Stimulated activated memory B cell treated with anti-CD40 and anti-IgM and Interleukin-4, amounts not matched to agents 10 μg/mL and 1 μg/mL and 100 μg/mL, for 72 hours (primary cell): Measurements from ENCODE around the gene GINS2.

Experiments
- ATAC-seq: fragments of 150-1000 bp; cut with Tn5 transposase; 2 replicates; pipeline ENCODE4 v1.10.0; 2021
- H3K27ac Mint-ChIP-seq: one replicate; pipeline ENCODE4 v1.8.0; 2022; ENCODE audit warnings: mild to moderate bottlenecking, mixed read lengths
- H3K27me3 Mint-ChIP-seq: one replicate; pipeline ENCODE4 v1.8.0; 2022; ENCODE audit warnings: mixed read lengths
- H3K36me3 Mint-ChIP-seq: one replicate; pipeline ENCODE4 v1.8.0; 2022; ENCODE audit warnings: mixed read lengths
- H3K4me1 Mint-ChIP-seq: one replicate; pipeline ENCODE4 v1.8.0; 2022; ENCODE audit warnings: mixed read lengths
- H3K4me3 Mint-ChIP-seq: one replicate; pipeline ENCODE4 v1.8.0; 2022; ENCODE audit warnings: mild to moderate bottlenecking, moderate library complexity, mixed read lengths
- H3K9me3 Mint-ChIP-seq: one replicate; pipeline ENCODE4 v1.8.0; 2022; ENCODE audit warnings: mixed read lengths

Gene GINS2

GRCh38 chr16:85688586-85689284, at the start of gene GINS2:
GINS2 (minus strand) TSS chr16:85688954; CDS start chr16:85688898, 56 bp downstream.
- Mint-ChIP-seq H3K36me3 (no peaks in the 10 kb centered on the region), H3K27ac (peak within 1 kb of the TSS; percentile 37), H3K9me3 (no peaks in the 10 kb centered on the region), H3K4me1 (peaks cover 23% of the 10 kb centered on the region), H3K4me3 (peak within 1 kb of the TSS; percentile 80), H3K27me3 (peaks cover 11% of the 10 kb centered on the region)
- peak; percentile 100 for ATAC-seq

DNA sequence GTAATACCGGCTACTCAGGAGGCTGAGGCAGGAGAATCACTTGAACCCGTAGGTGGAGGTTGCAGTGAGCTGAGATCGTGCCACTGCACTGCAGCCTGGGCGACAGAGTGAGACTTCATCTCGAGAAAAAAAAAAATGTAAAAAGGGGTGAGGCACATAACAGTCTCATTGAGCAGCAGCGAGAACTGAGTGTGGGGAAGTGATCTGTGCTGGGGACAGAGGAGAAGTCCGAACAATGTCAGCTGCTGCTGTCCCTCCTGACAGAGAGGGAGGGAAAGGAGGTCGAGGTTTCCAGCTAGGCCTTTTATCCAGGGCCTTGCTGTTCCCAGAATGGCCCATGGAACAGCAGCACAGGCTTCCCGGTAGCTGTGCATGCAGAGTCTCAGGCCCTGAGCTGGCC, 48.2 kb upstream of the GINS2 start:
- no peaks in the 10 kb centered on the region for H3K27me3 Mint-ChIP-seq
- H3K27ac Mint-ChIP-seq, result no peak overlapping the region
- no peaks in the 10 kb centered on the region for H3K9me3 Mint-ChIP-seq
- H3K4me1 Mint-ChIP-seq, result peaks cover 35% of the 10 kb centered on the region
- ATAC-seq, result no peak
- no peak overlapping the region for H3K4me3 Mint-ChIP-seq
- no peaks in the 10 kb centered on the region for H3K36me3 Mint-ChIP-seq

GRCh38 chr16:85735946-85736345, 47.2 kb upstream of the GINS2 start:
- ATAC-seq, result no peak
- peak overlapping the region; percentile 46 for H3K27ac Mint-ChIP-seq
- H3K4me3 Mint-ChIP-seq, result peak overlapping the region; percentile 49
- H3K4me1 Mint-ChIP-seq, result peaks cover 35% of the 10 kb centered on the region
- no peaks in the 10 kb centered on the region for H3K27me3 Mint-ChIP-seq
- H3K9me3 Mint-ChIP-seq, result no peaks in the 10 kb centered on the region
- H3K36me3 Mint-ChIP-seq, result no peaks in the 10 kb centered on the region

DNA sequence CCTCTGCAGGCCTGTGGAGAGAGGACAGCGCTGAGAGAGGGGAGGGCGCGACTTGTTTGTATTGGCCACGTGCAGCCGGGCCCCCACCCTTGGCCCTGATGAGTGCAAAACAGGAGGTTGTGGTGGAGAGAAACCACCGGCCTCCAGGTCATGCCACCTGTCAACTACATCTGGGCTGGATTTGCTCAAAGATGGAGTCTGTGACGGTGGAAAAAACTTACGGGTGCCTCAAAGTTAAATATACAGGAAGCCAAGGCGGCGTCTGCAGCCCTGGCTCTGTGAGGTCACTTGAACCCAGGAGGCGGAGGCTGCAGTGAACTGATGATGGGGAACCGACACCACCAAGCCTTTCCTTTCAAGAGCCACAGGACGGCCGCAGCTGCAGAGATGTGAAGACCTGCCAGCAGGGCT, 46.5 kb upstream of the GINS2 start:
- Mint-ChIP-seq H3K4me3 (peak overlapping the region; percentile 49), H3K9me3 (no peaks in the 10 kb centered on the region), H3K36me3 (no peaks in the 10 kb centered on the region), H3K27me3 (no peaks in the 10 kb centered on the region), H3K4me1 (peaks cover 41% of the 10 kb centered on the region), H3K27ac (peak overlapping the region; percentile 46)
- peak; percentile 93 for ATAC-seq

DNA sequence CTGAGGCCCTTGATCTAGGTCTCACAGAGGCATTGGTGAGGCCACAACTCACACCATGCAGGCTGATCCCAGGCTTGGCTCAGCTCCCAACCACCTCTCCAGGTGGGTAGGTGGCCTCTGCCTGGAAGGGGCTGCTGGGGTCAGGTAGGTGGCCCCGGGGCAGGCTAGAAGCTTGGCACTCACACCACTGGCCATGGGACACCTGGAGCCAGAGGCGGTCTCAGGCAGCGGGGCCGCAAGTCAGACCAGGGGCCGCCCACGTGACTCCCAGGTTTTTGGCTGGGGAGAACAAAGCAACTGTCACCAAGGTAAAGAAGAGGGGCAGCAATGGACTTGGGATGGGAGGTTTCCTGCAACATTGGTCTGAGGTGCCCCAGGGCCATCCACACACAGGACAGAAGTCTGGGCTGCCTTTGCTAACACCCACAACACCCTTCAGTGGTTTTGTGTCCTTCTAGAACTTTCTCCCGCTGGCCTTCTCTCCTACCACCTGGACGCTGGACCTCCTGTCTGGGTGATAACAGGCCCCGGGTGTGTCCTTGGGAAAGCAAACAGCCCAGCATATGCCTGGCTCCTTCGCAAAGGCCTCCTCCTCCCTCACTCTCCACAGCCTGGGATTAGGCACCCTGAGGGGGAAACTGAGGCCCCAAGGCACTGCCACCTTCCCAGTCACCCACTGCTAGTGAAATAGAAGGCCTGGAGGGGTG, 45.7 kb upstream of the GINS2 start:
- Mint-ChIP-seq H3K9me3 (no peaks in the 10 kb centered on the region), H3K27me3 (no peaks in the 10 kb centered on the region), H3K4me3 (no peak overlapping the region), H3K36me3 (no peaks in the 10 kb centered on the region), H3K27ac (peak overlapping the region; percentile 46), H3K4me1 (peaks cover 45% of the 10 kb centered on the region)
- no peak for ATAC-seq

DNA sequence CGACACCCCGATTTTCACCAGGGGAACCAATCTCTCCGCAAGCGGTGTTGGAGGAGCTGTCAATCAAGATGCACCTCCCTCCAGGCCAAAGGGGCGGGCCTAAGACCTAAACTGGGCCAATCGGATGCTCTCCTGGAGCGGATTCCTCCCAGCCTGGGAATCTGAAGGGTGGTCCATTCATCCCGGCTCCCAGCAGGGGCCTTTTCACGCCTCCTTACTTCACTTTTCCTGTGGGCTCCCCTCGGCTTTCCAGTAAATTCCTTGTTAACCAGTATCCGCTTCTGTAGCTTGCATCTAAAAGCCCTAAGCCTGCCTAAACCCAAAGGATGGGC, 45.1 kb upstream of the GINS2 start:
- peaks cover 50% of the 10 kb centered on the region for H3K4me1 Mint-ChIP-seq
- no peak overlapping the region for H3K4me3 Mint-ChIP-seq

GRCh38 chr16:85733155-85733838, 44.5 kb upstream of the GINS2 start:
- H3K27ac Mint-ChIP-seq, result no peak overlapping the region
- no peak overlapping the region for H3K4me3 Mint-ChIP-seq
- H3K27me3 Mint-ChIP-seq, result no peaks in the 10 kb centered on the region
- H3K9me3 Mint-ChIP-seq, result no peaks in the 10 kb centered on the region
- H3K4me1 Mint-ChIP-seq, result peaks cover 50% of the 10 kb centered on the region
- no peaks in the 10 kb centered on the region for H3K36me3 Mint-ChIP-seq
- ATAC-seq, result no peak

More for the DNA sequence above, 45.1 kb upstream of the GINS2 start:
- Mint-ChIP-seq H3K27me3 (no peaks in the 10 kb centered on the region), H3K36me3 (no peaks in the 10 kb centered on the region), H3K27ac (no peak overlapping the region), H3K9me3 (no peaks in the 10 kb centered on the region)
- ATAC-seq, result no peak

- Mint-ChIP-seq H3K27me3 (no peaks in the 10 kb centered on the region), H3K9me3 (no peaks in the 10 kb centered on the region), H3K4me1 (peaks cover 40% of the 10 kb centered on the region), H3K4me3 (no peak overlapping the region), H3K36me3 (peaks cover 9% of the 10 kb centered on the region), H3K27ac (peak overlapping the region; percentile 7)
- no peak for ATAC-seq
Measured at GRCh38 chr16:85731179-85731578, 42.4 kb upstream of the GINS2 start.

DNA sequence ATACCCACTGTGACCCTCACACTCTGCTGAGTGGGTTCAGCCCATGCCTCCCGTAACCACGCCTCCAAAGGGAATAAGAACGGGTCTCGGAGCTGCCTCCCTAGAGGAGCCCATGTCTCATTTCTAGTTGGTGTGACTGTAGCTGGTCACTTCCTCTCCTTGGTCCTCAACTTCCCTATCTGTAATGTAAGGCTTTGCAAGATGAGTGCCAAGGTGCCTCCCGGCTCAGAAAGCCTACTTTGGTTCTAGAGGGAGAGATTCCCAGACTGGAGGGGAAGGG, 41.4 kb upstream of the GINS2 start:
- Mint-ChIP-seq H3K27ac (peak overlapping the region; percentile 7), H3K4me1 (peaks cover 30% of the 10 kb centered on the region), H3K36me3 (peaks cover 15% of the 10 kb centered on the region), H3K9me3 (no peaks in the 10 kb centered on the region), H3K4me3 (no peak overlapping the region), H3K27me3 (no peaks in the 10 kb centered on the region)
- ATAC-seq, result no peak

- no peak overlapping the region for H3K4me3 Mint-ChIP-seq
- H3K4me1 Mint-ChIP-seq, result peaks cover 25% of the 10 kb centered on the region
- no peak overlapping the region for H3K27ac Mint-ChIP-seq
- H3K9me3 Mint-ChIP-seq, result no peaks in the 10 kb centered on the region
- ATAC-seq, result no peak
- peaks cover 15% of the 10 kb centered on the region for H3K36me3 Mint-ChIP-seq
- H3K27me3 Mint-ChIP-seq, result no peaks in the 10 kb centered on the region
Measured at GRCh38 chr16:85729452-85730185, 40.9 kb upstream of the GINS2 start.

DNA sequence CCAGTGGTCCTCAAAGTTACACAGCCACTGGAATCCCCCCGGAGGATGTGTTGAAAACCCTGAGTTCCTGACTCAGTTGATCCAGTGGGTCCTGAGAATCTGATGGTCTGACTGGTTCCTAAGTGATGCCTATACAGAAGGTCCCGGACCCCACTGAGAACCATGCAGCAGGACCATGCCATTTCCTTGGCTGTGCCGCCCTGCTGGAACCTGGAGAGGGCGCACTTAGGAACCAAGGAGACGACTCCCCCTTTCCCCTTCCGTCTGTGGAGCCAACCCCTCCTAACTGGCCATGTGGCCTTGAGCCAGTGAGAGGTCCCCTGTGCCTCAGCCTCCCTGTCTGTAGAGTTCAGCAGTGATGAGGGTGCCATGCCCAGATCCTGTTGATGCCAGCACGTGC, 40.1 kb upstream of the GINS2 start:
- Mint-ChIP-seq H3K27me3 (no peaks in the 10 kb centered on the region), H3K4me1 (peaks cover 17% of the 10 kb centered on the region), H3K27ac (no peak overlapping the region), H3K4me3 (no peak overlapping the region), H3K36me3 (peaks cover 15% of the 10 kb centered on the region), H3K9me3 (no peaks in the 10 kb centered on the region)
- no peak for ATAC-seq

DNA sequence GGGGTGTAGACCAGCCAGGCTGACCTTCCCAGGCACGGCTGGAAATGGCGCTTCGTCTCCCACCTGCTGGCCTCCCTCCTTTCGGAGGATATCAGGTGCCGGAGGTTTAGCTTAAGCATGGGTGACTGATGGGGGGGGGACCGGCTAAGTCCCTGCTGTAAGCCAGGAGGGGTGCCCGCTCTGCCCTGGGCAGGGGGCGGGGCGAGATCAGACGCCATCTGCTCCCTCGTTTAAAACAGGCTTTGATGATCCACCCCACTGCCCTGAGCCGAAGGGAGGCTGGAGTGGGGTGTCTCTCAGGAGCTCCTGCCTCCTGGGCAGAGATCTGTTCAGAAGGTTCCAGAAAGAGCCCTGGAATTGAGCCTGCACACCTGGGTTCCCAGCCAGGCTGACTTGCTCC, 36.2 kb upstream of the GINS2 start:
- Mint-ChIP-seq H3K27me3 (no peaks in the 10 kb centered on the region), H3K27ac (no peak overlapping the region), H3K9me3 (no peaks in the 10 kb centered on the region), H3K36me3 (peaks cover 15% of the 10 kb centered on the region), H3K4me3 (no peak overlapping the region), H3K4me1 (peaks cover 9% of the 10 kb centered on the region)
- no peak for ATAC-seq

- no peak for ATAC-seq
- H3K27me3 Mint-ChIP-seq, result no peaks in the 10 kb centered on the region
- no peaks in the 10 kb centered on the region for H3K9me3 Mint-ChIP-seq
- no peak overlapping the region for H3K4me3 Mint-ChIP-seq
- H3K36me3 Mint-ChIP-seq, result peaks cover 15% of the 10 kb centered on the region
- H3K27ac Mint-ChIP-seq, result no peak overlapping the region
- peaks cover 6% of the 10 kb centered on the region for H3K4me1 Mint-ChIP-seq
Measured at GRCh38 chr16:85724126-85724879, 35.5 kb upstream of the GINS2 start.

DNA sequence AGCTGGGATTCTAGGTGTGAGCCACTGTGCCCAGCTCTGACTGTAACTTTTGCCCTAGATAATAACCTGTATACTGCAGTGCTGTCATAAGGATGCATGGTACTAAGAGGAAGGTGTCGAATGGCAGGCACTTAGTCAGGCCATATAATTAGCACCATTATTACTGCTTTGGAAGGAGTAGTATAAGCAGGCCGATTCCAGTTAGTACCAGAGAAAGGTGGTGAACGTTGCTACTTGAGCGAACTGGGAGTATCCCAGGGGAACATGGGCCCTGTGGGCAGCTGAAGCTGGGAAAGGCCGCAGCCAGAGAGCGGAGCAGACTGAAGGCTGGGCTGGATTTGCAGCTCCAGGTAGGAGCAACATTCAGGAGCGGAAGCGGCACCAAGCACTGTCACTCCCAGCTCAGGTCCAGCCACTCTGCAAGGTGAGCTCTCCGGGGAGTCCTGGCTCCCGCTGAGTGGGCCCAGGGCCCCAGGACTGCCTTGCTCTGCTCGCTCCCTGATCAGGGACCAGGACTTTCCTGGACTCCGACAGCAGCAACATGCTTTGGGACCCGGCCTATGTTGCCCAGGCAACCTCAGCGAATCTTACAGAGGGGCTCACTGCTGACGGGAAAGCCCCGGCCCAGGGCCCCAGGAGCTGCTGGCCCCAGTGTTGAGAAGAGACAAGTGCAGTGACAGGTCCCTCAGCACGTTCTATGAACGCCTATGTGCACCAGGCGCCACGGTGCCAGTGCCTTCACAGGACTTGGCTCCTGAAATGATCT, 33.6 kb upstream of the GINS2 start:
- Mint-ChIP-seq H3K36me3 (peaks cover 15% of the 10 kb centered on the region), H3K27ac (no peak overlapping the region), H3K27me3 (no peaks in the 10 kb centered on the region), H3K4me3 (no peak overlapping the region), H3K9me3 (no peaks in the 10 kb centered on the region), H3K4me1 (peaks cover 20% of the 10 kb centered on the region)
- ATAC-seq, result no peak
